ENCODE data around the gene RAD52. TPM values are rescaled to one million over a fixed set of nuclear protein-coding genes. Genes with fewer than 3 reads are reported as not detected.

The RAD52 gene
- total RNA-seq, 1 donor from 2014 or later: 21.2 TPM

- Mint-ChIP-seq H3K27me3 (ENCODE audit: low read depth) (peaks cover 29% of the 10 kb centered on the region), H3K36me3 (ENCODE audit: low read depth) (no peaks in the 10 kb centered on the region), H3K4me3 (peak overlapping the region; percentile 95), H3K9me3 (no peaks in the 10 kb centered on the region), H3K27ac (ENCODE audit: unreplicated experiment) (peak overlapping the region; percentile 59), H3K4me1 (peaks cover 37% of the 10 kb centered on the region)
- DNase-seq (ENCODE audit: low read depth, low spot score): no peak
- no peak for TF ChIP-seq CTCF (conservative IDR thresholded peaks at IDR 0.05)
Observed at GRCh38 chr12:991350-992333, 42.1 kb upstream of the RAD52 start.

GRCh38 chr12:990661-991349 is 41.3 kb upstream of the RAD52 start, which contains the start of gene ERC1:
ERC1 (plus strand) TSS chr12:991223; CDS start chr12:1027904, 36,681 bp downstream.
- H3K36me3 Mint-ChIP-seq (ENCODE audit: low read depth): no peaks in the 10 kb centered on the region
- H3K9me3 Mint-ChIP-seq: no peaks in the 10 kb centered on the region
- peak; percentile 85 for DNase-seq (ENCODE audit: low read depth, low spot score)
- peaks cover 29% of the 10 kb centered on the region for H3K27me3 Mint-ChIP-seq (ENCODE audit: low read depth)
- peak within 1 kb of the TSS; percentile 95 for H3K4me3 Mint-ChIP-seq
- peaks cover 37% of the 10 kb centered on the region for H3K4me1 Mint-ChIP-seq
- TF ChIP-seq CTCF (conservative IDR thresholded peaks at IDR 0.05): no peak
- H3K27ac Mint-ChIP-seq (ENCODE audit: unreplicated experiment): peak within 1 kb of the TSS; percentile 85

GRCh38 chr12:989751-990660 is 40.5 kb upstream of the RAD52 start:
- Mint-ChIP-seq H3K4me3 (peak overlapping the region; percentile 91), H3K4me1 (peaks cover 37% of the 10 kb centered on the region), H3K9me3 (no peaks in the 10 kb centered on the region), H3K27ac (ENCODE audit: unreplicated experiment) (peak overlapping the region; percentile 85), H3K27me3 (ENCODE audit: low read depth) (peaks cover 22% of the 10 kb centered on the region), H3K36me3 (ENCODE audit: low read depth) (no peaks in the 10 kb centered on the region)
- TF ChIP-seq CTCF (conservative IDR thresholded peaks at IDR 0.05): no peak
- DNase-seq (ENCODE audit: low read depth, low spot score): no peak

- Mint-ChIP-seq H3K4me3 (peak overlapping the region; percentile 91), H3K4me1 (peaks cover 37% of the 10 kb centered on the region), H3K9me3 (no peaks in the 10 kb centered on the region), H3K36me3 (ENCODE audit: low read depth) (no peaks in the 10 kb centered on the region), H3K27ac (ENCODE audit: unreplicated experiment) (no peak overlapping the region), H3K27me3 (ENCODE audit: low read depth) (peaks cover 22% of the 10 kb centered on the region)
- TF ChIP-seq CTCF (conservative IDR thresholded peaks at IDR 0.05): no peak
- no peak for DNase-seq (ENCODE audit: low read depth, low spot score)
Observed at GRCh38 chr12:989051-989450, 39.6 kb upstream of the RAD52 start.

- peaks cover 22% of the 10 kb centered on the region for H3K27me3 Mint-ChIP-seq (ENCODE audit: low read depth)
- no peak overlapping the region for H3K27ac Mint-ChIP-seq (ENCODE audit: unreplicated experiment)
- H3K4me1 Mint-ChIP-seq: peaks cover 37% of the 10 kb centered on the region
- no peaks in the 10 kb centered on the region for H3K36me3 Mint-ChIP-seq (ENCODE audit: low read depth)
- no peak for DNase-seq (ENCODE audit: low read depth, low spot score)
- TF ChIP-seq CTCF (conservative IDR thresholded peaks at IDR 0.05): no peak
- peak overlapping the region; percentile 91 for H3K4me3 Mint-ChIP-seq
- no peaks in the 10 kb centered on the region for H3K9me3 Mint-ChIP-seq
Observed at GRCh38 chr12:988646-989045, 39.2 kb upstream of the RAD52 start.

All from neural crest cell (in vitro differentiated cells).